GM21390 (cell line): ENCODE measurements around the gene ARRDC1.
"Not testable (repeated sequence)": the region's sequence is repeated elsewhere in the genome, so short reads cannot be mapped to it uniquely, and the experiment has no call there.

ENCODE experiments used
- ATAC-seq: cut with Tn5 transposase; IDR thresholded peaks from one replicate; pipeline ENCODE4 v1.9.1; 2021; ENCODE audit not compliant: unreplicated experiment

ARRDC1 gene

GRCh38 chr9:137605121-137606004 is at the start of gene ARRDC1:
Gene ARRDC1 (plus strand): TSS chr9:137605686. CDS start chr9:137605718, 32 bp downstream.
- peak; percentile 76 for ATAC-seq

- ATAC-seq: no peak
These were observed 49.2 kb upstream of the ARRDC1 start for GRCh38 chr9:137556069-137556838.

DNA sequence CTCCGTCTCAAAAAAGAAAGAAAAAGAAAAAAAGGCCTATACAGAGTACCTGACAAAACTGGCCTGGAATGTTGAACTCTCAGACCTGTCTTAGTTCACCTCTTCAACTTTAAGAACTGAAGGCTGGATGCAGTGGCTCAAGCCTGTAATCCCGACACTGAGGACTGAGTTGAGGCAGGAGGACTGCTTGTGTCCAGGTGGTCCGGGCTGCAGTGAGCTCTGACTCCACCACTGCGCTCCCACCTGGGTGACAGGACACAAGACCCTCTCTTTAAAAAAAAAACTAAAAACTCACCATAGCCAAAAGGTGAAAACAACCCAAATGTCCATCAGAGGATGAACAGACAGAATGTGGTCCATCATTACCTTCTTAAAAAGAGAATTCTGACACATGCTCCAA is 47.4 kb upstream of the ARRDC1 start:
- ATAC-seq: no peak

DNA sequence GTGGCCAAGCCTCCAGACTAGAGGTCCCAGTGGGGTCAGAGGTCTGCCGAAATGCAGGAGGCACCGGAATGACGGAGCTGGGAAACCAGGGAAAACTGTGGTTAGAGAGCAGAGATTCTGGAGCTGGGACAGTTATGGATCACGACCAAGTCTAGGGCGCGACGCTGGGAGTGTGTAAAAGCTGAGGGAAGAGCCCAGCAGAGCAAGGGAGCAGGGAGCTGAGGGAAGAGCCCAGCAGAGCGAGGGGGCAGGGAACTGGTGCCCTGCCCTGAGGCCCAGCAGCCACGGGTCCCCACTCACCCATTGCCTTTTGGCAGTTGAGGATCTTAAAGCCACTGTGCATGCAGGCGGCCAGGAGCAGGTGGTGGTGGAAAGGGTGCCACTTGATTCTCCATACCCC is 41.4 kb upstream of the ARRDC1 start:
- no peak for ATAC-seq

- ATAC-seq: no peak
These were observed 40.6 kb upstream of the ARRDC1 start for GRCh38 chr9:137564817-137565411.

DNA sequence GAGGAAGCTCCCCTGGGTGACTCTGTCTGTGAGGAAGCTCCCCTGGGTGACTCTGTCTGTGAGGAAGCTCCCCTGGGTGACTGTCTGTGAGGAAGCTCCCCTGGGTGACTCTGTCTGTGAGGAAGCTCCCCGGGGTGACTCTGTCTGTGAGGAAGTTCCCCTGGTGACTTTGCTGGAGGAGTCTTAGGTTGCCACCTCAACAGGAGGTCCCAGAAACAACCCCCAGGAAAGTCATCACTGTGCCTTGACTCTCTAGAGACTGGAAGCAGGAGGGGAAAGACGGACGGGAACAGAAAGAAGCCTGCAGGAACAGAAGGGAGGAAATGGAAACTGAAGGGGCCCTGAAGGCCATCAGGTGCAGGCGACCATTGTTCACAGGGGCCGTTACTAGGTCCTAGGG is 37.0 kb upstream of the ARRDC1 start:
- ATAC-seq: not testable (repeated sequence)

GRCh38 chr9:137569609-137570203 is 35.8 kb upstream of the ARRDC1 start:
- ATAC-seq: no peak

DNA sequence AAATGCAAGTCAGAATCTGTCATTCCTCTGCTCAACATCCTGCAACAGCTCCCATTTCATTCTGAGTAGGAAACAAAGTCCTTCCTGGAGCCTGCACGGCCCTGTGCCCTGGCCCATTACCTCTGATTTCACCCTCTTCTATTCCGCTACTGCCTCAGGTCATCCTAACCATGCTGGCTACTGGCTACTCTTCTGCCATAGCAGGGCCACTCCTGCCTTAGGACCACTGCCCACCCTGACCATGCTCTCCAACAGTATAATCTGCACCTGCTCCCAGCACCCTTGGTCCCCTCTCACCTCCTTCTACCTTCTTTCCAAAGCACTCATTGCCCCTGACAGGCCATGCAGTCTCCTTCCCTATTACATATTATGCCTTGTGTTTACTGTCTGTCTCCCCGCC is 34.9 kb upstream of the ARRDC1 start:
- no peak for ATAC-seq

DNA sequence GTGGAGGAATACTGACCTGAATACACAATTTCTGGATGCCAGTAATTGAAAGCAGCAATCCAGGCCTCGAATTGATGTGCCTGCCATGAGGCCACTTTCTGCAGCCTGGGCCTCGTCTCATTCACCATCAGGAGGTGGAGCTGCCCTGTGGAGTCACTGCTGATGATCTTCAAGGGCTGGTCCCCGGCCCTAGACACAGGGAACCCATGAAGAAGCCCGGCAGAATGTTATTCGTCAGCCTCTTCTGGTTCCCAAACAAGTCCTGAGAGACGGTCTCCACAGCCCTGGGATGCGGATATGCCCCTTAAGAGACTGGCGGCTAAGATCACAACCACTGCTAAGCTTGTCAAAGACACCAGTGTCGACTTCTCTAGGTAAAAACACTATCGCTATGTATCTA is 31.3 kb upstream of the ARRDC1 start:
- ATAC-seq: no peak

GRCh38 chr9:137575364-137575715 is 30.1 kb upstream of the ARRDC1 start:
- ATAC-seq: no peak

DNA sequence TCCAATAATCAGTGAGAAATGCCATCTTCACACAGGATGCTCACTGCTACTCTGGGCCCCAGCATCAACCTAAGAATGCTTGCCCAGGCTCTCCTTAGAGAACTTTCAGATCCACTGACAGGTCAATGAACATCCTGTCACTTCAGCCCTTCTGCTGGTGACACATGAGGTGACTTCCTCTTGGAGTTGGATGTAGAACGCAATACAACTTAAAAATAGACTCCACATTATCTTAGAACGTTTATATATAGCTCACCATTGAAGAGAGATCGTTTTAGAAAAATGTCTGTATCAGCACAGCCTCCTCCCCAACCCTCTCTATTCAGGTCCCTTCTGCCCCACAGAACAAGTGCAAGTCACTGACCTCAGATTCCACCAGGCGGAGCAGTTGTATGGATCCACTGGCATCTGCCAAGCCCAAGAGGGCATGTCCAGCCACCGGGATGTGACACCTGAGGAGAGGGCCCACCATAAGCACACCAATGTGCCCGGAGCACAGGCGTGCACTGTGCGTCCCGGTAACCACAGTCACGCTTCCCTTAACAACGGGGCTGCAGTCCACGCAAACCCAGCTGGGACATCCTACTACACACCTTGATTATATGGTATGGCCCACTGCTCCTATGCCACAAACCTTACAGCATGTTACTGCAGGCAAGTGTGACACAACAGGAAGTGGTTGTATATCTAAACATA is 29.6 kb upstream of the ARRDC1 start:
- no peak for ATAC-seq

GRCh38 chr9:137578518-137579258 is 26.8 kb upstream of the ARRDC1 start, which contains the start of gene DPH7:
Gene DPH7 (minus strand): TSS chr9:137578925. CDS start chr9:137578777, 148 bp downstream.
- peak; percentile 92 for ATAC-seq

GRCh38 chr9:137579259-137579604 is 26.3 kb upstream of the ARRDC1 start:
- ATAC-seq: no peak

DNA sequence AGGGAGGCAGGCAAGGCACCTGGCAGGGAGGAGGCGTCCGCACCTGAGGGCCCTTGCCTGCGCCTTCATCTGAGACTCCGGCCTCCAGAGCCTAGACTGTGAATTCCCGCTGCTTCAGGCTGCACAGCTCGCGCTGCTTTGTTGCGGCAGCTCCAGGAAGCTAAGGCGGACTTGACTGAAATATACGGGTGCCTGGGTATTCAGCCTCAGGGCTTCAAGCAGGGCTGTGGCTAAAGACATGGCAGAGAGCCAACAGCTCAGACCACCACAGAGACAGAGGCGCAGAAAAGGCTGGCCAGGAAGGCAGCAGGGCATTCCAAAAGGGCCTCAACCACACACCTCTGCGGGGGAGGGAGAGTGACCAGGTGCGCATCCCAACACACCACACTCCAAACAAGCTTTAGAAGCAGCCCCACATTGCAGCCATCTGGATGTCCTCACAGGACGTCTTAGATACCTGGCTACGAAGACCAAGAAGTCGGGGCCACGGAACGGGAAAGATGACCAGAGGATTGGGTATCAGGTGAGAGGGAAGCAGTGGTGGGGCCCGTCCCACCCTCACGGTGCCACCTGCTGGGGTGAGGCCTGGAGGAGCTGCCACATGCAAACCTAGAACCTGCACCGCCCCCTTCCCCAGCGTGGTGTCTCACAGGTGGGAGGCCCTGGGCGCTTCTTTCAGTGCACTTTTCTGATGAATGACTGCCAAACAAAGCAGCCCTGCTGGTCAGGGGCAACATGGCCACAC is 25.1 kb upstream of the ARRDC1 start:
- ATAC-seq: no peak

DNA sequence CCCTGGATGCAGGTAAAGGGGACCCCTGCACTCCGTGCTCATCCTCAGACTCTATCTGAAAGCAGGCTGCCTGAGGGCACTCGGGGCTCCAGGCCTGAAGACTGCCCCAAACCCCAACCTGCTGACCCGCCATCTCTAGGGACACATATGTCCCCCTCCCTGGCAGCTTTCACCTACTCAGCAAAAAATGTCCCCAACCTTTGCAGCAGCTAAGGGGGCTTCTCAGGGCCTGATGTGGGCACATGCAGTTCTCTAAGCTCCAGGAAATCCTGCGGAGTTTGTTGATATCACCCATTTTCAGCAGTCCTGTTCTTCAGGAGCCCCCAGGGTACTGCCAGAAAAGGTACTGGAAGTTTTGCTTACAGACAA is 24.5 kb upstream of the ARRDC1 start:
- ATAC-seq: no peak

DNA sequence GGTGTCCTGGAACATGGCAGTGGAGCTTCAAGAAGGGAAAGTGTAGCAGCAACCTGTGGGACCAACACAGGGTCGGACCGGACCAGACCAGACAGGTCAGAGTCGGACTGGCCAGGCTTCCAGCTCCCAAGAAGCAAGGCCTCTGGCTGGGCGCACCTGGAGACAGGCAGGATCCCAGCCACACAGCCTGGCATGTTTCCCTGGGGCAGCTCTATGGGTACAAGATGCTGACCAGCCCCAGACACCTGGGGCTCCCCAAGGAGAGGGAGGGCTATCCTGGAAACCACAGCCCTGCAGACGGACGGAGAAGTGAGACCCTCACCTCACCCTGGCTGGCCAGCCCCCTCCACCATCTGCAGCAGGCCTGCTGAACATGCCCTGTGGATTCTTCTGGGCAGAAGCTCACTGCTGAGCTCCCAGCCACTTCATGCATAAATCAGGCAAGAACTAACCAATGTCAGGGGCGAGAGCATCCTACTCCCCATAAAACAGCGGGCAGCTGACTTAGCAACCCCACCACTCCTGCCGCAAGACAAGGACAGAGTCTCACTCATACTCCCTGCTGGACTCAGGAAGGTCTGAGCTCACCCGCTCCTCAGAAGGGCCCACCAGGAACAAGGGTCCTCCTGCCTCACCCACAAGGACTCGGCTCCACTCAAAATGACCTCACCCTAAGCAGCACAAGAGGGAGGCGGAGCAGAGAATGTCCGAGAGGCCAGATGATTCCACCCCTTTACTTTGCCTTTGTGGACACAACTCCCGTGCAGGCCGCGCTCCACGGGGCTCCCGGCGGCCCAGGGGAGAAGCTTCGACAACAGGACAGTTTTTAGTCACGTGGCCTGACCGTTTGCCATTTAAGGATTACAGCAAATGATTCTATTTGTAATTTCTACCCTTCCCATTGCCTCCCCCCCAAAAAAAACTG is 23.9 kb upstream of the ARRDC1 start:
- no peak for ATAC-seq

GRCh38 chr9:137582286-137582860 is 23.1 kb upstream of the ARRDC1 start:
- ATAC-seq: no peak

DNA sequence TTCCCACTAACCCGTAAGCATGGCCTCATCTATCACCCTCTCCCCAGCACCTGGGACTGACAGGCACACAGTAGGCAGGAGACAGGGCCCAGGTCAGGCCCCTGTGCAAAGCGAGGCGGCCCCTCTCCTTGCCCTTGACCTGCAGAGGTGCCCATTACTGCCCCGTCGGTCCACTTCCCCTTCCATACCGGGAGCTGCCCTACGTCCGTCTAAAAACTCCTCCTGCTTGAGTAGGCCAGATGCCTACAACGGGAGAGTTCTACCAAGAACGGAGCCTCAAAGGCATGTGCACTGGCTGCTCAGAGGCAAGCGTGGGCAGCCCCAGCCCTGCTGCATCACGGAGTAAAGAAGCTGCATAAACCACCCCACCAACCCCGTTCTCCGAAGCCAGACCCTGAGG is 22.1 kb upstream of the ARRDC1 start:
- no peak for ATAC-seq
